Germinal center (tissue), 1 donor: ENCODE measurements around the gene PLD3.
A peak's percentile ranks its signal among the peaks of the same experiment; 100 is the strongest.
"Not testable (repeated sequence)": the region's sequence is repeated elsewhere in the genome, so short reads cannot be mapped to it uniquely, and the experiment has no call there.

Experiments
- DNase-seq: peaks from one replicate; pipeline ENCODE4 v3.0.0; 2012; ENCODE audit warnings: mixed read lengths, low spot score

Gene PLD3

GRCh38 chr19:40365613-40366401 lies 17.3 kb downstream of the PLD3 start:
- peak; percentile 90 for DNase-seq

DNA sequence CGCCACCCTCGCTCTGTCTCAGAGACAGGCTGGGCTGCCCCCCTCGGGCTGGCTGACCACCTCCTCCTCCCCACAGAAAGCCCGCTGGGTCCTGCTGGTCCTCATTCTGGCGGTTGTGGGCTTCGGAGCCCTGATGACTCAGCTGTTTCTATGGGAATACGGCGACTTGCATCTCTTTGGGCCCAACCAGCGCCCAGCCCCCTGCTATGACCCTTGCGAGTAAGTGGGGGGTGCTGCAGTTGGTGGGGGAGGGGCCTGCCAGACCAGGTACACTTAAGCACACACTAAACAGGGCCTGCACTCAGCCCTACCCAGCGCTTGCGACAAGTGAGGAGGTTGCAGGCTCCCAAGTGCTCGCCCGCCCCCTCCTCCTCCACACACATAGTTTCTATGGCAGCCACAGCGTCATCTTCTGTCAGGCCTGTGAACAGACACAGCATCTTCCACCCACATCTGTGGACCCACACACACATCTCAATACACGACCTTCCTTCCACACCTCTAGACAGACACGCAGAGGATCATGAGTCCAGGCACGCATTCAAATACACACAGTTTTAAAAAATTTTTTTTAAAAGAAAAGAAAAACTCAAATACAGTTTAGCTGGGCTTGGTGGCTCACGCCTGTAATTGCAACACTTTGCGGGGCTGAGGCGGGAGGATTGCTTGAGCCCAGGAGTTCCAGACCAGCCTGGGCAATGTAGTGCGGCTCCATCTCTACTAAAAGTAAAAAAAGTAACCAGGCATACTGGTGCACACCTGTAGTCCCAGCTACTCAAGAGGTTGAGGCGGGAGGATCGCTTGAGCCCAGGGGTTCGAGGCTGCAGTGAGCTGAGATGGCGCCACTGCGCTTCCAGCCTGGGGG lies 18.4 kb downstream of the PLD3 start:
- DNase-seq = no peak

DNA sequence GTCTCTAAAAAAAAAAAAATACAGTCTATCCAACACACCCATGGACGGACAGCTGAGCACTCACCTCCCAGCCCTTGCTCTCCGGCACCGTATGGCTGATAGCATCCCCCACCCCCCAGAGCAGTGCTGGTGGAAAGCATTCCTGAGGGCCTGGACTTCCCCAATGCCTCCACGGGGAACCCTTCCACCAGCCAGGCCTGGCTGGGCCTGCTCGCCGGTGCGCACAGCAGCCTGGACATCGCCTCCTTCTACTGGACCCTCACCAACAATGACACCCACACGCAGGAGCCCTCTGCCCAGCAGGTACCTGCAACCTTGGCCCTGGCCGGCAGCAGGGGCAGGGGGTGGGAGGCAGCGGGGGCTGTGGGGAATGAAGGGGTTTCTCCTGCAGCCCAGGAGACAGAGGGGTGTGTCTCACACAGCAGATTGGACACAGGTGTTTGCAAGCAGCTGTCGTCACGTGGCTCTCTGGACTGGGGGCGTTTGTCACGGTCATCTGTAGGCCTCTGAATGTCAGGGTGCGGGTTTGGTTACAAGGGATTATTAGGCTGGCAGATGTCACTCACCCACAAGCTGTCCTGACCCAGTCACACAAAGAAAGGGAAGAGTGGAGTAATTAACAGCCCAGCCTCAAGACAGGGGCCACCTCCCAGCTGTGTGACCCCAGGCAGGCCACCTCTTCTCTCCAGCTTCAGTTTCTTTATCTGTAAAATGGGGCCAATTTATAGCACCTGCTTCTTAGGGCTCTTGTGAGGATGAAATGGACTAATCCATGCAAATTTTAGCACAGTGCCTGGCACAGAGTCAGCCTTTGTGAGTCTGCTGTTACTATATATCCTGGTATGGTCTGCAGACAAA lies 19.3 kb downstream of the PLD3 start:
- no peak for DNase-seq

GRCh38 chr19:40369797-40370196 lies 21.3 kb downstream of the PLD3 start:
- DNase-seq = no peak

GRCh38 chr19:40370253-40370652 lies 21.8 kb downstream of the PLD3 start:
- DNase-seq = not testable (repeated sequence)

- no peak for DNase-seq
These were observed 22.7 kb downstream of the PLD3 start for GRCh38 chr19:40370997-40371801.

GRCh38 chr19:40371802-40372122 lies 23.3 kb downstream of the PLD3 start:
- no peak for DNase-seq

- no peak for DNase-seq
These were observed 25.6 kb downstream of the PLD3 start for GRCh38 chr19:40374084-40374483.

DNA sequence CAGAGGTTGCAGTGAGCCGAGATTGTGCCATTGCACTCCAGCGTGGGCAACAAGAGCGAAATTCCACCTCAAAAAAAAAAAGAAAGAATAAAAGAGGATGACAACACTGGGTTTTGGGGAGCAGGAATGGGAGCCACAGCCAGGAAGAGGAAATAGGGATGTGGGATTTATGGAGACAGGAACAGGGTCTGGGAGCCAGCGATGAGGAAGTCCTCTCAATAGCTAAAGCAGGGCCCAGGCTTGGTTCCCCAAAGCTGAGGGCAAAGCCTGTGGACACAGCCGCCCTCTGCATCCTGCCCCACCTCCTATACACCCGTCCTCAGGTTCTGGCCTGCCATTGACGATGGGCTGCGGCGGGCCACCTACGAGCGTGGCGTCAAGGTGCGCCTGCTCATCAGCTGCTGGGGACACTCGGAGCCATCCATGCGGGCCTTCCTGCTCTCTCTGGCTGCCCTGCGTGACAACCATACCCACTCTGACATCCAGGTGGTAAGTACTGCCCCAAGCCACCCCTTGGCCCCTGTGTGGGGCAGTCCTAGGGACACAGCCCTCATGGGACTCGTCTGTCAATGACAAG lies 27.9 kb downstream of the PLD3 start:
- no peak for DNase-seq

- no peak for DNase-seq
These were observed 29.4 kb downstream of the PLD3 start for GRCh38 chr19:40377876-40378385.

DNA sequence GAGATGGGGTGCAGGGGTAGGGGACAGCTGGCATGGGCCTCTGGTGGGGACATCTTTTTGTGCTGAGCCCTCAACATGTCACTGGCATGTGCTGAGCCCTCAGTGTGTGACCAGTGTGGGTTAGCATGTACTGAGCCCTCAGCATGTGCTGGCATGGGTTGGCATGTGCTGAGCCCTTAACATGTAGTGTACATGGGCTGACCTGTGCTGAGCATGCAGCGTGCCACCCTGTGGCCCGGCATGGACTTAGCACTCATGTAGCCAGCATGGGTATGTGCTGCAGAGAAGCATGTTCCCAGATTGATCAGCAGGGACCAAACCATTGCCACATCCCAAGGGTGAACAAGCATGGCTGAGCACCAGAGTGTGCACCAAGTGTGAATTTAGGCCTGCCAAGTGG lies 30.0 kb downstream of the PLD3 start:
- no peak for DNase-seq

DNA sequence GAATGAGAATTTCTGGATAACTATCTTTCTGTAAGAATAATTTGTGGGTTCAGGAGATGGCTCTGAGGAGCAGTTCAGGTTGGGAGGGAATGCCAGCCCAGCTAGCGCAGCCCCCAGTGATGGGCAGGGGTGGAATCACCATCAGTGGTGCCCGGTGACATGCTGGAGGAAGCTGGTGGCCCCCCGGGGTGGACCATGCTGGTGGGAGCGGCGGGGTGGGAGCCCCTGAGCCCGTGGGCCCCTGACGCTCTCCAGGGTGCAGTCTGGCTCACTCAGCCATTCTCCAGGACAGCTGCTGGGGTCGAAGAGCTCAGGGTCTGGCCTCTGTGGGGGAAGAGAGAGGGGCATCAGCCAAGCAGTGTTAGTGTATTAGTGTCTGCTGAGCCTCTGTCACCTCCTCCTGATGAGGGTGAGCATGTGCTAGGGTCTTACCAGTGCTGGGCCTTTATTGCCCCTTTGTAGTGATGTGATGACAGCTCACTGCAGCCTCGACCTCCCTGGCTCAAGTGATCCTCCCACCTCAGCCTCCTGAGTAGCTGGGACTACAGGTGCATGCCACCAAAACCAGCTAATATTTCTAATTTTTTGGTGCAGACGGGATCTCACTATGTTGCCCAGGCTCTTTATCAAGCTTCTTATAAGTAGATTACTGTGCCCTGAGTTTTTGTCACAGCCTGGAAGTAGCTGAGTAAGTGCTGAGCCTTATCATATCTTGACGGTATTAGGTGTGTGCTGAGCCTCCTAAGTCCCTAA lies 31.1 kb downstream of the PLD3 start:
- DNase-seq = no peak

GRCh38 chr19:40380199-40381037 lies 31.9 kb downstream of the PLD3 start:
- DNase-seq = no peak

DNA sequence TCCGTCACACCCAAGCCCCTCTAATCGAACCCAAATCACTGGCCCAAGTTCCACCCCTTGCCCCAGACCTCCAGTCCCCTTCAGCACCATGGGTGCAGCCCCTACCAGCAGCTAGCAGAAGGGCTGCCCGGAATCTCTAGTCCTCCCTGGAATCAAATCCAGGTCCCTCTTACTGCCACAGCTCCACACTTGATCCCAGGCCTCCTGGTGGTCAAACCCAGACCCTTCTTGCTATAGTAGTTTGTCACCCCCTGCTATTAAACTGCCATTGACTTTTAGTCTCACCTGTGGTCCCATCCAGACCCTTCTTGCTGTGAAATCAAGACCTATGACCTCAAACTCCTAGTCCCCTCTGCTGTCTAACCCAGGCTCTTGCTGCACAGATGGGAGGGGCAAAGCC lies 32.8 kb downstream of the PLD3 start:
- DNase-seq = no peak

GRCh38 chr19:40383668-40384248 lies 35.3 kb downstream of the PLD3 start:
- no peak for DNase-seq

DNA sequence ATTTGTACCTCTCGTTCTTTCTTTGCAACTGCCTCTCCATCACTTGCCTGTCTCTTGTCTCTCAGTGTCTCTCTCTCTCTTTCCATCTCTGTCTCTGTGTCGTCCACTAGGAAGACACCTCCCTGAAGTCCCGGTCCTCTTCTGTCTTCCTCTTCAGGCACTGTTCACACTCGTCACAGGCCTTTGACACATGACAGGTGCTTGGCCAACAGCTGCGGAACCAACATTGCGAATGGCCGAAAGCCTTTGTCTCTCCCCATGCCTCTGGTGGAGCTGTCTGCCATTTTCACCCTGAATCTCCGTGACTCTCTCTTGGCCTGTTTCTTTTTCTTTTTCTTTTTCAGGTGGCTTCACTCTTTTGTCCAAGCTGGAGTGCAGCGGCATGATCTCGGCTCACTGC lies 38.7 kb downstream of the PLD3 start:
- no peak for DNase-seq

- no peak for DNase-seq
These were observed 40.0 kb downstream of the PLD3 start for GRCh38 chr19:40388481-40388880.

DNA sequence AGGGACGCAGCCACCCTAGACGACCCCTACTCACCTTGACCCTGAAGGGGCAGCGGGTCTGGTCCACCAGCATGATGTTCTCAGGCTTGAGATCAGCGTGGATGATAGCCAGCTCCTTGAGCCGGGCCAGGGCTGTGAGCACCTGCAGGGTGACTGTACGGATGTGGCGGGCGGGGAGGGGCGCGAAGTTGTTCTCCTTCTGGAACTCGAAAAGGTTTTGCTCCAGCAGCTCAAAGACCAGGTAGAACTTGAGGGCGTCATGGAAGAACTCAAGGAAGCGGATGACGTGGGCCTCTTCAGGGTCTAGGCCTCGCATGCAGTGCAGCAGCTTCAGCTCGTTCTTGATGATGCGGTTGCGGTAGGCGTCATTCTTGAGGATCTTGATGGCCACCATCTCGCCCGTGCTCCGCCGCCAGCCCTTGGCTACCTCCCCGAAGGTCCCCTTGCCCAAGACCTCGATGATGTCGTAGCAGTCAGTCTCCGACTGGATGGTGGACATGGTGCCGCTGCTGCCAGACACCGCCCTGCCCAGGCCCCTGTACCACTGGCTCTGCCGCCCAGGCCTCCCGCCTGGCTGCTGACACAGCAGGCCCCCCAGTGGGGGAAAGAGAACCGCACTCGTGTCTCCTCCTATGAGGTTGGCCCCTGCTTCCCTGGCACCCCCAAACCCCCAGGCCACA lies 41.0 kb downstream of the PLD3 start:
- no peak for DNase-seq
